Thyroid gland (tissue), 4 donors: Measurements from ENCODE around the gene PPIH. TPM values are rescaled to one million over a fixed set of nuclear protein-coding genes. Genes with fewer than 3 reads are reported as not detected.
"Not testable (repeated sequence)": the region's sequence is repeated elsewhere in the genome, so short reads cannot be mapped to it uniquely, and the experiment has no call there.

Experiments
- DNase-seq, 2 donors: peaks; one replicate each; pipeline ENCODE4 v3.0.0-alpha.2; 2019
- H3K27ac ChIP-seq, 3 donors: fragments of 200-600 bp; sonication (generic); 1 replicate in 2 of 3; 2 replicates in 1 of 3; pipeline ENCODE4 v1.5.1; 2016 to 2019; ENCODE audit warnings: mild to moderate bottlenecking in 1 of 3, moderate library complexity in 1 of 3
- H3K27me3 ChIP-seq: fragments of 200-600 bp; sonication (generic); one replicate; pipeline ENCODE4 v1.5.1; 2019
- H3K36me3 ChIP-seq, 2 donors: fragments of 200-600 bp; sonication (generic); one replicate each; pipeline ENCODE4 v1.5.1; 2016 to 2019
- H3K4me1 ChIP-seq, 2 donors: fragments of 200-600 bp; sonication (generic); one replicate each; pipeline ENCODE4 v1.5.1; 2017 to 2019
- H3K4me3 ChIP-seq, 3 donors: fragments of 200-600 bp; sonication (generic); replicated peaks in 1 of 3; 1 replicate in 2 of 3; 2 replicates in 1 of 3; pipeline ENCODE4 v1.5.1; 2016; ENCODE audit warnings: mild to moderate bottlenecking in 1 of 3
- H3K9me3 ChIP-seq: fragments of 200-600 bp; sonication (generic); one replicate; pipeline ENCODE4 v1.5.1; 2017
- POLR2A ChIP-seq, 2 donors: fragments of 450-650 bp; IDR thresholded peaks; one replicate each; pipeline ENCODE4 v1.6.1; 2017; ENCODE audit warnings: antibody characterized with exemption in 2 of 2, mild to moderate bottlenecking in 2 of 2, moderate library complexity in 1 of 2
- WGBS, 2 donors: methylation state at CpG; one replicate each; pipeline ENCODE4 v1.1.5; 2017; 5-methylcytosine and 5-hydroxymethylcytosine counted together
- intact Hi-C: fragments of 100-400 bp; cut with DNase I; formaldehyde crosslinking; loops from one replicate; pipeline ENCODE4 v1.15.1; 2023
- total RNA-seq, 4 donors: library from RNA; depleted of rRNA; stranded (reverse); fragments of >200 nt; gene quantifications; one replicate each; pipeline ENCODE4 v1.2.3, GENCODE V29; 2016
- TF ChIP-seq, protein P1 (sequence below), 6 experiments: fragments of 200-600 bp in 3 of 6; fragments of 450-650 bp in 3 of 6; sonication (generic) in 3 of 6; IDR thresholded peaks; one replicate each; pipeline ENCODE4 v1.5.1; 2016 to 2019; ENCODE audit warnings: antibody characterized with exemption in 6 of 6, mild to moderate bottlenecking in 2 of 6, inconsistent platforms in 1 of 6, moderate library complexity in 1 of 6

PPIH gene
- total RNA-seq, 4 donors from 2014 or later, result 26.4 to 45.9 (median 40.3) TPM

- H3K4me1 ChIP-seq, result peaks cover 0 to 10% of the 10 kb centered on the region in 2 donors
- H3K4me3 ChIP-seq, result no peak overlapping the region
- no peak for TF ChIP-seq POLR2A (IDR thresholded peaks at IDR 0.05)
- TF ChIP-seq, protein P1, sequence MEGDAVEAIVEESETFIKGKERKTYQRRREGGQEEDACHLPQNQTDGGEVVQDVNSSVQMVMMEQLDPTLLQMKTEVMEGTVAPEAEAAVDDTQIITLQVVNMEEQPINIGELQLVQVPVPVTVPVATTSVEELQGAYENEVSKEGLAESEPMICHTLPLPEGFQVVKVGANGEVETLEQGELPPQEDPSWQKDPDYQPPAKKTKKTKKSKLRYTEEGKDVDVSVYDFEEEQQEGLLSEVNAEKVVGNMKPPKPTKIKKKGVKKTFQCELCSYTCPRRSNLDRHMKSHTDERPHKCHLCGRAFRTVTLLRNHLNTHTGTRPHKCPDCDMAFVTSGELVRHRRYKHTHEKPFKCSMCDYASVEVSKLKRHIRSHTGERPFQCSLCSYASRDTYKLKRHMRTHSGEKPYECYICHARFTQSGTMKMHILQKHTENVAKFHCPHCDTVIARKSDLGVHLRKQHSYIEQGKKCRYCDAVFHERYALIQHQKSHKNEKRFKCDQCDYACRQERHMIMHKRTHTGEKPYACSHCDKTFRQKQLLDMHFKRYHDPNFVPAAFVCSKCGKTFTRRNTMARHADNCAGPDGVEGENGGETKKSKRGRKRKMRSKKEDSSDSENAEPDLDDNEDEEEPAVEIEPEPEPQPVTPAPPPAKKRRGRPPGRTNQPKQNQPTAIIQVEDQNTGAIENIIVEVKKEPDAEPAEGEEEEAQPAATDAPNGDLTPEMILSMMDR (IDR thresholded peaks at IDR 0.05), result no peak
- intact Hi-C loops, result loop anchor here (5.0 kb wide), 1 partner anchor 36 kb away; no protein-coding TSS in a partner anchor
- no peak for DNase-seq
- peaks cover 46 to 58% of the 10 kb centered on the region in 2 donors for H3K36me3 ChIP-seq
- no peaks in the 10 kb centered on the region for H3K9me3 ChIP-seq
- no peaks in the 10 kb centered on the region for H3K27me3 ChIP-seq
- 97% methylated on average over 4 of the region's 4 CpGs for WGBS, 2 donors
- H3K27ac ChIP-seq, result no peak overlapping the region
Measured at GRCh38 chr1:42698081-42698813, 40.0 kb downstream of the PPIH start.

- TF ChIP-seq, protein P1 (IDR thresholded peaks at IDR 0.05), result no peak
- no peak for TF ChIP-seq POLR2A (IDR thresholded peaks at IDR 0.05)
- no peaks in the 10 kb centered on the region for H3K9me3 ChIP-seq
- DNase-seq, result no peak
- peaks cover 56 to 71% of the 10 kb centered on the region in 2 donors for H3K36me3 ChIP-seq
- no peaks in the 10 kb centered on the region for H3K4me1 ChIP-seq
- intact Hi-C loops, result no loop called here
- no peak overlapping the region for H3K4me3 ChIP-seq
- H3K27me3 ChIP-seq, result no peaks in the 10 kb centered on the region
- H3K27ac ChIP-seq, result no peak overlapping the region
Measured at GRCh38 chr1:42700006-42700405, 41.8 kb downstream of the PPIH start.

DNA sequence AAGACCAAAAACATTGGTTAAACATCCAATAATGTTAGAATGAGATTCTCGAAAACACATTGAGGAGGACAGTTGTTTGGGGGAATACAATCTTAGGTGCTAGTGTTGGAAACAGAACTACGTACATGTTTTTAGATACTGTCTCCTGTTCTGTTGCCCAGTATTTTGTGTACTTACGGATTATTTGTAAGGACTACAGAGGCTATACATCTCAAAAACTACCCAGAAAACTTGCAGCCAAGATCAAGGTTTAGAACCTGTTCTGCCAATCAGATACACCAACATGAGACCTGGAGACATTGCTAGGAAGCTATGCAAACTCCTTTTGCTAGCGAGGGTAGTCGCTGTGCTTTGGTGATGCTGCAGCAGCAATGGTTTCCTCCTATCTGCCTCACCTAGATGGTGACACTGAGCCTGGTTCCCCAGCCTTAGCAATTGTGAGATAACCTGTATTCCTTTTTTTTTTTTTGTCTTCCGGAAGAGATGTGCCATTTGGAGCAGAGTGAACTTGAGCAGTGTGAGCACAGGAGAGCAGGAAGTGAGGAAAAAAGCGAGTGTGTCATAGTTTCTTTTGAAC lies 45.8 kb downstream of the PPIH start:
- no peak for DNase-seq
- intact Hi-C loops, result no loop called here
- Histone ChIP-seq H3K9me3 (no peaks in the 10 kb centered on the region), H3K4me1 (no peaks in the 10 kb centered on the region), H3K4me3 (no peak overlapping the region), H3K27ac (no peak overlapping the region), H3K27me3 (no peaks in the 10 kb centered on the region), H3K36me3 (peaks cover 46 to 53% of the 10 kb centered on the region in 2 donors)
- TF ChIP-seq, protein P1 (IDR thresholded peaks at IDR 0.05), result no peak
- TF ChIP-seq POLR2A (IDR thresholded peaks at IDR 0.05), result no peak
- WGBS, 2 donors, result 94 to 95% methylated on average over 7 of the region's 7 CpGs

DNA sequence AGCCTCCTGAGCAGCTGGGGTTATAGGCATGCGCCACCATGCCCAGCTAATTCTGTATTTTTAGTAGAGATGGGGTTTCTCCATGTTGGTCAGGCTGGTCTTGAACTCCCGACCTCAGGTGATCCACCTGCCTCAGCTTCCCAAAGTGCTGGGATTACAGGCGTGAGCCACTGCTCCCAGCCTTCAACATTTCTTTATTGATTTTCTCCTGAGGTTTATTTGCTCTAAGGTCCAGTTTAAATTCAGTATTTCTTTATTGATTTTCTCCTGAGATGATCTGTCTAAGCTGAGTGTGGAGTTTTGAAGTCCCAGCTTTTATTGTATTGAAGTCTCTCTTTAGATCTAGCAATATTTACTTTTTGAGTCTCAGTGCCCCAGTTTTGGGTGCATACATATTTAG lies 54.6 kb downstream of the PPIH start:
- H3K27ac ChIP-seq, H3K27me3 ChIP-seq, intact Hi-C loops, H3K36me3 ChIP-seq, H3K4me3 ChIP-seq, H3K9me3 ChIP-seq, DNase-seq, H3K4me1 ChIP-seq: not testable (repeated sequence)
- WGBS, 2 donors, result 96 to 98% methylated on average over 3 of the region's 3 CpGs

DNA sequence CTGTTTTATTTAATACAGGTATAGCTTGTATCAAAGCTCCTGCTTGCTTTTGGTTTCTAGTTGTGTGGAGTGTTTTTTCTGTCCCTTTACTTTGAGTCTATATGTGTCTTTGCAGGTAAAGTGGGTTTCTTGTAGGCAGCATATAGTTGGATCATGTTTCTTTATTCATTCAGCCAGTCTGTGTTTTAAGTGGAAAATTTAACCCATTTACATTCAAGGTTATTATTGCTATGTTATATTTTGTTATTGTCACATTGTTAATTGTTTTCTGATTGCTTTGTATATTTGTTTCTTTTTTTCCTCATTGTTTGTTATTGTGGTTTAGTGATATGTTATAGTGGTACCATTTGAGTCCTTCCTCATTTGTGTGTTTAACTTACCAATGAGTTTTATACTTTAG lies 55.1 kb downstream of the PPIH start:
- no peaks in the 10 kb centered on the region for H3K4me1 ChIP-seq
- H3K36me3 ChIP-seq, result peaks cover 0 to 4% of the 10 kb centered on the region in 2 donors
- no peak for DNase-seq
- no peak overlapping the region for H3K27ac ChIP-seq
- intact Hi-C loops, result no loop called here
- H3K9me3 ChIP-seq, result no peaks in the 10 kb centered on the region
- no peak for TF ChIP-seq POLR2A (IDR thresholded peaks at IDR 0.05)
- TF ChIP-seq, protein P1 (IDR thresholded peaks at IDR 0.05), result no peak
- H3K27me3 ChIP-seq, result no peaks in the 10 kb centered on the region
- H3K4me3 ChIP-seq, result no peak overlapping the region

- H3K27ac ChIP-seq, H3K27me3 ChIP-seq, H3K36me3 ChIP-seq, H3K9me3 ChIP-seq, intact Hi-C loops, DNase-seq, H3K4me1 ChIP-seq, H3K4me3 ChIP-seq: not testable (repeated sequence)
Measured at GRCh38 chr1:42714441-42714840, 56.2 kb downstream of the PPIH start.
